HG03025 (cell line): ENCODE measurements around the gene SLC35F4.

Experiments
- ATAC-seq: cut with Tn5 transposase; IDR thresholded peaks from one replicate; pipeline ENCODE4 v1.9.1; 2021; ENCODE audit warnings: mild to moderate bottlenecking, moderate library complexity; ENCODE audit not compliant: unreplicated experiment, low FRiP score

SLC35F4 gene

DNA sequence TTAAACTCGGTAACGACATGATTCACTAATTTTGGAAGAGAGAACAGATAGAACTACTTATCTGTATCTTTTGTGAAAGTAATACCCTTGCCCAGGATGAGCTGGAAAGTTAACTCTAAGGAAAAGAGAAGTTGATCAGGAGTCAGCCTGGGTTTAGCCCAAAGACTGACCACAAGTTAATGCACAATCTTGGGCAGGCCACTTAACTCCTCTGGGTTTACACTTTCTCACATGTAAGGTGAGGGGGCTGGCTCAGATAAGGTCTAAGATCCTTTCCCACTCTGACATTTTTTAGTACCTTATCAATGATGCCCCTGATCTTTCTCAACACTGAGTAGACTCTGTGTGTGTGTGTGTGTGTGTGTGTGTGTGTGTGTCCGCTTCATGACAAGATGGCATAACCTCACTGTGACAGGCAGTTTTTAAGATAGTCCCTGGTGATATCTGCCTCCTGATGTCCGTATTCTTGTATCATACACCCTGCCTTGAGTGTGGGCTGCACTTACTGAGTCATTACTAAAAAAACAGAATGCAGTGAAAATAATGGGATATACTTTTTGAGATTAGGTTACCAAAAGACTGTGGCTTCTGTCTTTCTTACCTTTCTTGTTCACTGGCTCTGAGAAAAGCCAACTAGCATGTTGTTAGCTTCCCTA is 316.0 kb downstream of the SLC35F4 start:
- ATAC-seq: no peak

DNA sequence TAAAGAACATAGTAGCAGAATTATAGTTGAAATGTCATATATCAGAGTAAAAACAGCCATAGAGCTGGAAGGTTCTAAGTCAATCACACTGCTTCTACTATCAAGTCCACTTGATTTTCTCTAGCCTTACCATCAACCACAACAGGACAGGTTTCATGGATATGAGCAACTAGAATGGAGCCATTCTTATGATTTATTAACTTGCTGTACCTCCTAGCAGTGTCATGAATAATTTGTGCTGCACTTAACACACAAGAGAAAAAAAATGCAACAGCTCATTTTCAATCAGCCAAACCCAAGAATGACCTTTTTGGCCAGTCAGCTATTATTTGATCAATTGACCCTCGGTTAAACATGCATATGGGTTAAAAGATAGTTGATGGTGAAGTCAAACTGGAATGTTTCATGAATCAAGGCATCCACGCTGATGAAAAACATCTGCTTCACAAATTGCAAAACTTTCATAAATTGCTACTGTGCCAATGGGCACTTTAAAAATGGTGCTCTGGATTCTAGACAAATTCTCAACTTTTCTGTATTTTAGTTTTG is 316.8 kb downstream of the SLC35F4 start:
- ATAC-seq: no peak

GRCh38 chr14:57547131-57547530 is 318.8 kb downstream of the SLC35F4 start:
- no peak for ATAC-seq

- ATAC-seq: no peak
These were observed 332.7 kb downstream of the SLC35F4 start for GRCh38 chr14:57533214-57533613.

GRCh38 chr14:57530571-57530970 is 335.3 kb downstream of the SLC35F4 start:
- no peak for ATAC-seq

- no peak for ATAC-seq
These were observed 338.9 kb downstream of the SLC35F4 start for GRCh38 chr14:57526942-57527341.

- ATAC-seq: no peak
These were observed 346.8 kb downstream of the SLC35F4 start for GRCh38 chr14:57519043-57519442.
